Glutamatergic neuron (in vitro differentiated cells): ENCODE results near the gene FAM3B. TPM values are rescaled to one million over a fixed set of nuclear protein-coding genes. Genes with fewer than 3 reads are reported as not detected.
A peak's percentile ranks its signal among the peaks of the same experiment; 100 is the strongest.

Source experiments
- DNase-seq: peaks from one replicate; pipeline ENCODE4 v3.0.0; 2022
- H3K27ac Mint-ChIP-seq: one replicate; pipeline ENCODE4 v1.8.0; 2020; ENCODE audit warnings: mild to moderate bottlenecking, mixed read lengths, inconsistent platforms; ENCODE audit not compliant: unreplicated experiment
- H3K27me3 Mint-ChIP-seq: one replicate; pipeline ENCODE4 v1.8.0; 2020; ENCODE audit warnings: mild to moderate bottlenecking, moderate library complexity, mixed read lengths, inconsistent platforms; ENCODE audit not compliant: unreplicated experiment
- H3K36me3 Mint-ChIP-seq: one replicate; pipeline ENCODE4 v1.8.0; 2020; ENCODE audit warnings: mild to moderate bottlenecking, mixed read lengths, inconsistent platforms; ENCODE audit not compliant: unreplicated experiment
- H3K4me1 Mint-ChIP-seq: one replicate; pipeline ENCODE4 v1.8.0; 2020; ENCODE audit warnings: mild to moderate bottlenecking, low read depth, mixed read lengths, inconsistent platforms; ENCODE audit not compliant: unreplicated experiment
- H3K4me3 Mint-ChIP-seq: one replicate; pipeline ENCODE4 v1.8.0; 2020; ENCODE audit warnings: mild to moderate bottlenecking, mixed read lengths, inconsistent platforms; ENCODE audit not compliant: unreplicated experiment
- H3K9me3 Mint-ChIP-seq: one replicate; pipeline ENCODE4 v1.8.0; 2020; ENCODE audit warnings: mild to moderate bottlenecking, moderate library complexity, mixed read lengths, inconsistent platforms; ENCODE audit not compliant: unreplicated experiment
- total RNA-seq: library from RNA; stranded (reverse); fragmentation: NEBNext Ultra II Directional; extraction: Animal tissue kit (Norgen Biotek cat#: 25700); gene quantifications from one replicate; pipeline ENCODE4 v1.2.1, GENCODE V29; 2021; ENCODE audit not compliant: unreplicated experiment
- TF ChIP-seq, protein P1 (sequence below): fragments of 200-600 bp; sonication (generic); IDR thresholded peaks from one replicate; pipeline ENCODE4 v1.5.0; 2021; ENCODE audit not compliant: partially characterized antibody, unreplicated experiment

FAM3B gene
- total RNA-seq, 1 donor from 2014 or later, result not detected

DNA sequence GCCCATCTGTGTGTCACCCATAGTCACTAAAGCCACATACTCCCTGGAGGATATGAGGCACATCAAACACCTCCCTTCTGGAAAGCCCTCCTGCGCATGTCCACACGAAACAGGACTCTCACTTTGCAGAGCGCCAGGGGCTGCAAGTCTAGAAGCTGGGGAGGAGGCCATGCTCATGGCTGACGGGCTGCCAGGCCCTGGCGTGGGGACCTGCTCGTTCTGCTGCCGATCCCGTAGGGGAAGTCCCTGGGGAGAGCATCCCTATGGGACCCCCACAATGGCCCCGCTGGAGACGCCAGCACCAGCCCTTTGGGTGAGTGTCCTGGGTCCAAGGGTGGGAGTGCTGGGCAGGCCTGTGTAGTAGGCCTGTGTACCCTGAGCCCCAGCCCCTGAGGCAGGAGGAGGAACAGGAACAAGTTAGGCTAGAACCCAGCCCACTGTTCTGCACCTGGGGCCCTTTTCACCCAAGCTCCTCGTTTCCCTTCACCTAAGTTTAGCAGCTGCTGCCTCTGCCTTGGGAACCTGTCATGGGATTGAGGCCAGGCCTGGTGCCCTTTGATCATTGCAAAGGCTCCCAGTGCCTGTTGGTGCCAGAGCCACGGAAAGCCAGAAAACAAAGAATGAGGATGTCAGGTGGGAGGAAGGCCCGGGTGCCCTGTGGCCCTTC is 9.9 kb downstream of the FAM3B start:
- no peak for DNase-seq
- no peaks in the 10 kb centered on the region for H3K4me1 Mint-ChIP-seq
- TF ChIP-seq, protein P1, sequence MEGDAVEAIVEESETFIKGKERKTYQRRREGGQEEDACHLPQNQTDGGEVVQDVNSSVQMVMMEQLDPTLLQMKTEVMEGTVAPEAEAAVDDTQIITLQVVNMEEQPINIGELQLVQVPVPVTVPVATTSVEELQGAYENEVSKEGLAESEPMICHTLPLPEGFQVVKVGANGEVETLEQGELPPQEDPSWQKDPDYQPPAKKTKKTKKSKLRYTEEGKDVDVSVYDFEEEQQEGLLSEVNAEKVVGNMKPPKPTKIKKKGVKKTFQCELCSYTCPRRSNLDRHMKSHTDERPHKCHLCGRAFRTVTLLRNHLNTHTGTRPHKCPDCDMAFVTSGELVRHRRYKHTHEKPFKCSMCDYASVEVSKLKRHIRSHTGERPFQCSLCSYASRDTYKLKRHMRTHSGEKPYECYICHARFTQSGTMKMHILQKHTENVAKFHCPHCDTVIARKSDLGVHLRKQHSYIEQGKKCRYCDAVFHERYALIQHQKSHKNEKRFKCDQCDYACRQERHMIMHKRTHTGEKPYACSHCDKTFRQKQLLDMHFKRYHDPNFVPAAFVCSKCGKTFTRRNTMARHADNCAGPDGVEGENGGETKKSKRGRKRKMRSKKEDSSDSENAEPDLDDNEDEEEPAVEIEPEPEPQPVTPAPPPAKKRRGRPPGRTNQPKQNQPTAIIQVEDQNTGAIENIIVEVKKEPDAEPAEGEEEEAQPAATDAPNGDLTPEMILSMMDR, result no peak
- H3K9me3 Mint-ChIP-seq, result no peaks in the 10 kb centered on the region
- H3K27ac Mint-ChIP-seq, result no peak overlapping the region
- H3K36me3 Mint-ChIP-seq, result no peaks in the 10 kb centered on the region
- H3K4me3 Mint-ChIP-seq, result no peak overlapping the region
- H3K27me3 Mint-ChIP-seq, result peaks cover 2% of the 10 kb centered on the region

DNA sequence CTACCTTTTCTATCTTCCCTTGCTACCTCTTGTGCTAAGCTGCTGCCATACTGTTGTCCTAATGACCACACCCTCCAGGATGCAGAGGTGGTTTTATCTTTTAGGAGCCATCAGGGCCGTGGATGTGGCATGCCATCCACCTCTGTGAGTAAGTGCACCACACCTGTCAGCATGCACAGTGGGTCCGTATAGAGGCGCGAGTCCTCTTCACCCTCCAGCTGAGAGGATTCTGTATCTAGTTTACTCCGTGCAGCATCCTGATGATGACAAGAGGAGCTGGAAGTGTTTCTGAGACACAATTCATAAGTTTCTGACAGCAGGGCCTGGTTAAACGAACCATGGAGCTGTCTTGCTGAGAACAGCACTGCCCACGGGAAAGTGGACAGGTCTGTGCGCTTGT is 11.2 kb downstream of the FAM3B start:
- DNase-seq, result no peak
- H3K27me3 Mint-ChIP-seq, result peaks cover 2% of the 10 kb centered on the region
- no peak overlapping the region for H3K27ac Mint-ChIP-seq
- no peaks in the 10 kb centered on the region for H3K4me1 Mint-ChIP-seq
- TF ChIP-seq, protein P1, result no peak
- H3K4me3 Mint-ChIP-seq, result no peak overlapping the region
- H3K9me3 Mint-ChIP-seq, result no peaks in the 10 kb centered on the region
- no peaks in the 10 kb centered on the region for H3K36me3 Mint-ChIP-seq

DNA sequence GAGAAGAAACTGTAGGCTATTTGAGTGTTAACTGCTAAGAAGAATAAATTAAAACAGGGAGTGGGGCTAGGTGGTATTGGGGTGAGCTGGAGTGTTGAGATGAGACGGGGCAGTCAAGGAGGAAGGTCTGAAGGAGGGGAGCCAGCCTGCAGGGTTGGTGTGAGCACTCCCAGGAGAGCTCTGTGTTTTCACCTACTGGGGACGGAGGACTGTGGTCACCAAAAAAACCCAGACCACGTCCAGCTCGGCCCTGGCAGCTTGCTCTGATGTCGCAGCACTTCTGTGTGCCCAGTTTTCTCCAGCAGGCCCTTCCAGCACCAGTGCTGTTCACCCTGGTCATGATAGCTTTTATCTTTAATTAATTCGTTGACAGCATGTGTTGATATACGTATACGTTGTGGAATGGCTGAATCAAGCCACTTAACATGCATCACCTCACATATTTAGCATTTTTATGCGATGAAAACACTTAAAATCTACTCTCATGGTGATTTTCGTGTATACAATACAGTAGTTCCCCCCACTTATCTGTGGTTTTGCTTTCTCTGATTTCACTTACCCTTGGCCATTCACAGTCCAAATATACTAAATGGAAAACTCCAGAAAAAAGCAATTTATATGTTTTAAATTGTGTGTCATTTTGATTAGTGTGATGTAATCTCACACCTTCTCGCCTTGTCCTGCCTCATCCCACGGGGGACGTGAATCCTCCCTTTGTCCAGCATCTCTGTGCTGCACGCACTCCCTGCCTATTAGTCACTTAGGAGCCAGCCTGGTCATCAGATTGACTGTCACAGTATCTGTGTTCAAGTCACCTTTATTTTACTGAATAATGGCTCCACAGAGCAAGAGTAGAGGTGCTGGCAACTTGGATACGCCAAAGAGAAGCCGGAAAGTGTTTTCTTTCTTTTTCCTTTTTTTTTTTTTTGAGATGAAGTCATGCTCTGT is 12.3 kb downstream of the FAM3B start:
- no peak overlapping the region for H3K27ac Mint-ChIP-seq
- H3K36me3 Mint-ChIP-seq, result peaks cover 10% of the 10 kb centered on the region
- H3K4me3 Mint-ChIP-seq, result no peak overlapping the region
- H3K27me3 Mint-ChIP-seq, result no peaks in the 10 kb centered on the region
- H3K4me1 Mint-ChIP-seq, result no peaks in the 10 kb centered on the region
- DNase-seq, result no peak
- TF ChIP-seq, protein P1, result no peak
- peaks cover 2% of the 10 kb centered on the region for H3K9me3 Mint-ChIP-seq

DNA sequence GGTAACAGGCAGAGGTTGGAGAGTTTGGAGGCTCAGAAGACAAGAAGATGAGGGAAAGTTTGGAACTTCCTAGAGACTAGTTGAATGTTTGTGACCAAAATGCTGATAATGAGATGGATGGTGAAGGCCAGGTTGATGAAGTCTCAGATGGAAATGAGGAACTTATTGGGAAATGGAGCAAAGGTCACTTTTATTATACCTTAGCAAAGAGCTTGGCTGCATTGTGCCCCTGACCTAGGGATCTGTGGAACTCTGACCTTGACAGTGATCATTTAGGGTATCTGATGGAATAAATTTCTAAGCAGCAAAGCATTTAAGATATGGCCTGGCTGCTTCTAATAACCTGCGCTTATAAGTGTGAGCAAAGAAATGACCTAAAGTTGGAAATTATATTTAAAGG is 17.2 kb downstream of the FAM3B start:
- Mint-ChIP-seq H3K9me3 (peaks cover 4% of the 10 kb centered on the region), H3K4me1 (peaks cover 19% of the 10 kb centered on the region), H3K27me3 (peaks cover 4% of the 10 kb centered on the region), H3K4me3 (no peak overlapping the region), H3K27ac (no peak overlapping the region), H3K36me3 (peaks cover 10% of the 10 kb centered on the region)
- TF ChIP-seq, protein P1, result no peak
- DNase-seq, result no peak

DNA sequence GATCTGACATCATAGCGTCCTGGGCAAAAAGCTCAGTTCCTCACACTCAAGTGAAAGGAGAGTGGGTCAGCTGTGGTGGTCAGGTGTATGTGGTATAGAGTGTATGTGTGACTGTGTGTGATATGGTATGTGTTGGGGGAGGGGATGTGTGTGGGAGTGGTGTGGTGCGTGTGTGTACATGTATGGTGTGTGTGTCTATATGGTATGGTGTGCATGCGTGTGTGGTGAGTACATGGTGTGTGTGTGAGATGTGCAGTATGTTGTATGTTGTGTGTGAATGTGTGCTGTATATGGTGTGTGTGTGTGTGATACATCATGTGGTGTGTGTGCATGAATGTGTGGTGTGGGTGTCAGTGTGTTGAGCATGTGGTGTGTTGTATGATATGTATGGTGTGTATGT is 20.9 kb downstream of the FAM3B start:
- H3K4me1 Mint-ChIP-seq, result peaks cover 25% of the 10 kb centered on the region
- H3K4me3 Mint-ChIP-seq, result peak overlapping the region; percentile 66
- H3K27ac Mint-ChIP-seq, result peak overlapping the region; percentile 95
- TF ChIP-seq, protein P1, result no peak
- peaks cover 4% of the 10 kb centered on the region for H3K27me3 Mint-ChIP-seq
- DNase-seq, result no peak
- peaks cover 10% of the 10 kb centered on the region for H3K9me3 Mint-ChIP-seq
- H3K36me3 Mint-ChIP-seq, result peaks cover 15% of the 10 kb centered on the region
